ENCODE results near the gene COL12A1.

DNA sequence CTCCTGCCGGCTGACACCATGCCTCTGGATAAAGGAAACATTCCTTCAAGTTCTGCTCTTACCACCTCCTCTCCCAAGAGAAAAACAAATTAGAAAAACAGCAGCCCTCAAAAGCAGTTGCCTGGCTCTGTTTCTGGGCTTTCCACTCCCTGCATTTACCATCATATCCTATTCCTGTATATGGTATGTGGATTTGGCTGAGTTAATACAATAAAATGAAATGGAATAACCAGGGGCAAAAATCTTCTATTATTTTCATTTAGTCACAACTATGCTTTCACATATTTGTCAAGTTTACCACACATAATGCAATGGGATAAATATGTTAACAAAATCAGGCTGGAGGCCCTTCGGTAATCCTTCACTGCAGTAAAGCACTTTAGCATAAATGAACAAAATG, 34.3 kb downstream of the COL12A1 start:
- TF ChIP-seq POLR2A (conservative IDR thresholded peaks at IDR 0.05) = no peak
- TF ChIP-seq ZNF143 (CRISPR knock-in tag; IDR thresholded peaks at IDR 0.05) = no peak
- TF ChIP-seq DPF2 (IDR thresholded peaks at IDR 0.05) = no peak
- no peak for TF ChIP-seq POLR2AphosphoS2 (IDR thresholded peaks at IDR 0.05; ENCODE audit: low read length)
- TF ChIP-seq NBN (IDR thresholded peaks at IDR 0.05; ENCODE audit: low read depth) = no peak
- TF ChIP-seq CXXC5 (CRISPR knock-in tag; IDR thresholded peaks at IDR 0.05) = no peak
- no peak for TF ChIP-seq RAD21 (CRISPR knock-in tag; conservative IDR thresholded peaks at IDR 0.05 in 1 of 2, IDR thresholded peaks at IDR 0.05 in 1 of 2)
- no peak for TF ChIP-seq CTBP1 (IDR thresholded peaks at IDR 0.05; ENCODE audit: borderline replicate concordance)
- no peak for TF ChIP-seq FOSL1 (tag; conservative IDR thresholded peaks at IDR 0.05)
- TF ChIP-seq, protein P1, sequence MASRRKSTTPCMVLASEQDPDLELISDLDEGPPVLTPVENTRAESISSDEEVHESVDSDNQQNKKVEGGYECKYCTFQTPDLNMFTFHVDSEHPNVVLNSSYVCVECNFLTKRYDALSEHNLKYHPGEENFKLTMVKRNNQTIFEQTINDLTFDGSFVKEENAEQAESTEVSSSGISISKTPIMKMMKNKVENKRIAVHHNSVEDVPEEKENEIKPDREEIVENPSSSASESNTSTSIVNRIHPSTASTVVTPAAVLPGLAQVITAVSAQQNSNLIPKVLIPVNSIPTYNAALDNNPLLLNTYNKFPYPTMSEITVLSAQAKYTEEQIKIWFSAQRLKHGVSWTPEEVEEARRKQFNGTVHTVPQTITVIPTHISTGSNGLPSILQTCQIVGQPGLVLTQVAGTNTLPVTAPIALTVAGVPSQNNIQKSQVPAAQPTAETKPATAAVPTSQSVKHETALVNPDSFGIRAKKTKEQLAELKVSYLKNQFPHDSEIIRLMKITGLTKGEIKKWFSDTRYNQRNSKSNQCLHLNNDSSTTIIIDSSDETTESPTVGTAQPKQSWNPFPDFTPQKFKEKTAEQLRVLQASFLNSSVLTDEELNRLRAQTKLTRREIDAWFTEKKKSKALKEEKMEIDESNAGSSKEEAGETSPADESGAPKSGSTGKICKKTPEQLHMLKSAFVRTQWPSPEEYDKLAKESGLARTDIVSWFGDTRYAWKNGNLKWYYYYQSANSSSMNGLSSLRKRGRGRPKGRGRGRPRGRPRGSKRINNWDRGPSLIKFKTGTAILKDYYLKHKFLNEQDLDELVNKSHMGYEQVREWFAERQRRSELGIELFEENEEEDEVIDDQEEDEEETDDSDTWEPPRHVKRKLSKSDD (conservative IDR thresholded peaks at IDR 0.05; ENCODE audit: low read length) = no peak
- TF ChIP-seq, protein P2, sequence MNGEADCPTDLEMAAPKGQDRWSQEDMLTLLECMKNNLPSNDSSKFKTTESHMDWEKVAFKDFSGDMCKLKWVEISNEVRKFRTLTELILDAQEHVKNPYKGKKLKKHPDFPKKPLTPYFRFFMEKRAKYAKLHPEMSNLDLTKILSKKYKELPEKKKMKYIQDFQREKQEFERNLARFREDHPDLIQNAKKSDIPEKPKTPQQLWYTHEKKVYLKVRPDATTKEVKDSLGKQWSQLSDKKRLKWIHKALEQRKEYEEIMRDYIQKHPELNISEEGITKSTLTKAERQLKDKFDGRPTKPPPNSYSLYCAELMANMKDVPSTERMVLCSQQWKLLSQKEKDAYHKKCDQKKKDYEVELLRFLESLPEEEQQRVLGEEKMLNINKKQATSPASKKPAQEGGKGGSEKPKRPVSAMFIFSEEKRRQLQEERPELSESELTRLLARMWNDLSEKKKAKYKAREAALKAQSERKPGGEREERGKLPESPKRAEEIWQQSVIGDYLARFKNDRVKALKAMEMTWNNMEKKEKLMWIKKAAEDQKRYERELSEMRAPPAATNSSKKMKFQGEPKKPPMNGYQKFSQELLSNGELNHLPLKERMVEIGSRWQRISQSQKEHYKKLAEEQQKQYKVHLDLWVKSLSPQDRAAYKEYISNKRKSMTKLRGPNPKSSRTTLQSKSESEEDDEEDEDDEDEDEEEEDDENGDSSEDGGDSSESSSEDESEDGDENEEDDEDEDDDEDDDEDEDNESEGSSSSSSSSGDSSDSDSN (IDR thresholded peaks at IDR 0.05; ENCODE audit: borderline replicate concordance in 1 of 2, low read depth in 2 of 2, low read length in 2 of 2) = no peak
- TF ChIP-seq TCF7 (IDR thresholded peaks at IDR 0.05; ENCODE audit: borderline replicate concordance) = no peak
- TF ChIP-seq ZNF217 (CRISPR knock-in tag; IDR thresholded peaks at IDR 0.05) = no peak
- TF ChIP-seq NFE2L1 (tag; IDR thresholded peaks at IDR 0.05; ENCODE audit: borderline replicate concordance, low read depth) = no peak

Measured in K562 (cell line).